Caki2 (cell line): ENCODE data around the gene PPM1E. TPM values are rescaled to one million over a fixed set of nuclear protein-coding genes. Genes with fewer than 3 reads are reported as not detected.
"Not testable (repeated sequence)": the region's sequence is repeated elsewhere in the genome, so short reads cannot be mapped to it uniquely, and the experiment has no call there.

Experiments
- DNase-seq: peaks from one replicate; pipeline ENCODE4 v3.0.0-alpha.2; 2015; ENCODE audit warnings: low read depth
- in situ Hi-C: cut with HindIII; loops from 2 replicates; pipeline ENCODE4 v1.10.0; 2016; ENCODE audit warnings: low sequenced_read_pairs, low pct_unique_long_range_greater_than_20kb, mixed read lengths
- total RNA-seq: library from RNA; depleted of rRNA; stranded (reverse); fragments of >200 nt; shearing (Covaris generic); gene quantifications from 2 replicates; pipeline ENCODE4 v1.2.3, GENCODE V29; 2014; ENCODE audit warnings: low replicate concordance; rRNA removed

Gene PPM1E
- 0.24 TPM in 1 of 2 replicates, not detected in the other for total RNA-seq

- peak; percentile 50 for DNase-seq
- in situ Hi-C loops: no loop called here
Measured at GRCh38 chr17:58755577-58756245, at the start of gene PPM1E. Gene PPM1E (plus strand): TSS chr17:58755854.

GRCh38 chr17:58706351-58707140, 49.1 kb upstream of the PPM1E start:
- in situ Hi-C loops: no loop called here
- DNase-seq: no peak

GRCh38 chr17:58710948-58711552, 44.6 kb upstream of the PPM1E start:
- in situ Hi-C loops: no loop called here
- DNase-seq: peak; percentile 33

GRCh38 chr17:58722274-58722673, 33.4 kb upstream of the PPM1E start:
- in situ Hi-C loops: no loop called here
- DNase-seq: no peak

- in situ Hi-C loops: no loop called here
- no peak for DNase-seq
Measured at GRCh38 chr17:58722696-58723095, 33.0 kb upstream of the PPM1E start.

- in situ Hi-C loops: no loop called here
- DNase-seq: no peak
Measured at GRCh38 chr17:58728798-58729197, 26.9 kb upstream of the PPM1E start.

- DNase-seq: no peak
- in situ Hi-C loops: no loop called here
Measured at GRCh38 chr17:58730937-58731336, 24.7 kb upstream of the PPM1E start.

GRCh38 chr17:58734040-58734439, 21.6 kb upstream of the PPM1E start:
- DNase-seq: no peak
- in situ Hi-C loops: no loop called here

GRCh38 chr17:58734811-58735210, 20.8 kb upstream of the PPM1E start:
- in situ Hi-C loops: no loop called here
- no peak for DNase-seq

GRCh38 chr17:58741121-58741625, 14.5 kb upstream of the PPM1E start:
- in situ Hi-C loops: no loop called here
- peak; percentile 4 for DNase-seq

GRCh38 chr17:58747674-58748073, 8.0 kb upstream of the PPM1E start:
- in situ Hi-C loops: no loop called here
- DNase-seq: no peak

- DNase-seq, in situ Hi-C loops: not testable (repeated sequence)
Measured at GRCh38 chr17:58749627-58750026, 6.0 kb upstream of the PPM1E start.

GRCh38 chr17:58753026-58753425, 2.6 kb upstream of the PPM1E start:
- in situ Hi-C loops: no loop called here
- DNase-seq: no peak

GRCh38 chr17:58755269-58755576, 431 bp upstream of the PPM1E start:
- in situ Hi-C loops: no loop called here
- DNase-seq: no peak

GRCh38 chr17:58756246-58757161, 850 bp downstream of the PPM1E start:
- peak; percentile 3 for DNase-seq
- in situ Hi-C loops: no loop called here

- DNase-seq: no peak
- in situ Hi-C loops: no loop called here
Measured at GRCh38 chr17:58757162-58757613, 1.5 kb downstream of the PPM1E start.

GRCh38 chr17:58758890-58759289, 3.2 kb downstream of the PPM1E start:
- in situ Hi-C loops: no loop called here
- DNase-seq: no peak

- no peak for DNase-seq
- in situ Hi-C loops: no loop called here
Measured at GRCh38 chr17:58759522-58759921, 3.9 kb downstream of the PPM1E start.
